Gastrocnemius medialis (tissue), 4 donors: ENCODE data around the gene ZFP62. TPM values are rescaled to one million over a fixed set of nuclear protein-coding genes. Genes with fewer than 3 reads are reported as not detected.

ENCODE experiments used
- ATAC-seq, 2 donors: fragments of 150-250 bp; one replicate each; pipeline ENCODE4 v1.9.1; 2016
- DNase-seq, 2 donors: peaks; one replicate each; pipeline ENCODE4 v3.0.0-alpha.2; 2019
- H3K27ac ChIP-seq, 4 donors: fragments of 200-600 bp; sonication (generic); 1 replicate in 1 of 4; 2 replicates in 3 of 4; pipeline ENCODE4 v1.5.1; 2016 to 2018; ENCODE audit warnings: mild to moderate bottlenecking in 2 of 4, moderate library complexity in 1 of 4
- H3K27me3 ChIP-seq, 3 donors: fragments of 200-600 bp; sonication (generic) in 2 of 3; 1 replicate in 1 of 3; 2 replicates in 2 of 3; pipeline versions ENCODE4 v1.5.1 to v1.6.0; 2016 to 2019; ENCODE audit warnings: mild to moderate bottlenecking in 1 of 3, moderate library complexity in 1 of 3
- H3K36me3 ChIP-seq, 2 donors: fragments of 200-600 bp; sonication (generic) in 1 of 2; one replicate each; pipeline ENCODE4 v1.5.1; 2017 to 2018
- H3K4me1 ChIP-seq, 2 donors: fragments of 200-600 bp; sonication (generic) in 1 of 2; one replicate each; pipeline ENCODE4 v1.5.1; 2016 to 2017; ENCODE audit warnings: mild to moderate bottlenecking in 2 of 2
- H3K4me3 ChIP-seq, 4 donors: fragments of 200-600 bp; sonication (generic) in 3 of 4; 1 replicate in 1 of 4; 2 replicates in 3 of 4; pipeline ENCODE4 v1.5.1; 2016 to 2019; ENCODE audit warnings: mild to moderate bottlenecking in 2 of 4
- H3K9me3 ChIP-seq, 3 donors: fragments of 200-600 bp; sonication (generic) in 2 of 3; 1 replicate in 1 of 3; 2 replicates in 2 of 3; pipeline ENCODE4 v1.5.1; 2016 to 2019
- CTCF ChIP-seq, 5 experiments: fragments of 450-650 bp in 3 of 5; fragments of 200-600 bp in 2 of 5; sonication (generic) in 2 of 5; IDR thresholded peaks in 4 of 5; conservative IDR thresholded peaks in 1 of 5; 1 replicate in 4 of 5; 2 replicates in 1 of 5; pipeline ENCODE4 v1.5.1; 2016 to 2019; ENCODE audit warnings: antibody characterized with exemption in 5 of 5, mild to moderate bottlenecking in 3 of 5, moderate library complexity in 3 of 5
- POLR2A ChIP-seq, 2 donors: fragments of 450-650 bp; IDR thresholded peaks; one replicate each; pipeline ENCODE4 v1.6.1; 2017; ENCODE audit warnings: antibody characterized with exemption in 2 of 2, mild to moderate bottlenecking in 2 of 2, moderate library complexity in 2 of 2
- in situ Hi-C, 4 donors: fragments of 200-750 bp; cut with MboI; loops; one replicate each; pipeline versions ENCODE4 v1.15.0 to v1.8.0; 2017; ENCODE audit warnings: low sequenced_read_pairs in 4 of 4
- intact Hi-C: fragments of 100-400 bp; cut with DNase I; formaldehyde crosslinking; loops from one replicate; pipeline ENCODE4 v1.15.1; 2023; ENCODE audit warnings: low total_unique reads
- total RNA-seq, 4 donors: library from RNA; depleted of rRNA; stranded (reverse); fragments of >200 nt; gene quantifications; one replicate each; pipeline versions ENCODE4 v1.1.0 to v1.2.3, GENCODE V29; 2016

ZFP62 gene
- total RNA-seq, 4 donors from 2014 or later, result 8.9 to 14.7 (median 10.2) TPM

DNA sequence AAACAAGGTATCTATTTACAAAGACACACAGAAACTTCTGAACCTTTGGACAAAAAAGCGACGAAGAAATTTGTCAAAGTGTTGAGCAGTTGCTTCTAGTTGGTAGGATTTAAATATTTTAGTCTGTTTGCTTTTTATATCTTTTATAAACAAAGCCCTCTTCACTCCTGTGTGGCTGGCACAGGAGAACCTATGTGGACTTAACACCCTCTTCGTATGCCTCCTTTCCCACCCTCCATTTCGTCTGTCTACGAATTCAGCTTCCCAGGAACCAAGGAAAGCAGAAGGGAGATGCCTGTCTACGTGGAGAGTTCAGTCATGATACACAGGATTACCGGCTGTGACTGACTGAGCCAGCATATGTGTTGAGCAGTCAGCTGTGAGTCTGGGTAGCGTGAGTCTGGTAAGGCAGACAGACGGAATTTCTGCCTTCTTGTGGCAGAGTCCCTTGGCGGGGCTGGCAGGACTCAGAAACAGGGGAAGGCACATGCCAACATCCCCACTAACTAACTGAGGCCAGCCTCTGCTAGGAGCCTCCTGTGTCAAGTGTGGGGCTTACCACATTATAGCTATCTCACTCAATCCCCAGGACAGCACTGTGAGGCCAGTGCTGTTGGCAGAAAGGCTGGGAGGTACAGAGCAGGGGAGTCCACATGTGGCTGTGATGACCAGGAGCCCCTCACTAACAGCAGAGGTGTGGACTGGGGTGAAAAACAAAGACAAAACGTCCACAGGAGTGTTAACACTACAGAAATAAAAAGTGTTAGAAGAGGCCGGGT lies 13.9 kb upstream of the ZFP62 start:
- intact Hi-C loops (no loop called here), in situ Hi-C loops (loop anchor here in 1 of 4 donors (5.0 kb wide), 1 partner anchor 93 kb away; no protein-coding TSS in a partner anchor)
- no peak for DNase-seq
- Histone ChIP-seq H3K4me3 (no peak overlapping the region), H3K27ac (no peak overlapping the region), H3K9me3 (no peaks in the 10 kb centered on the region), H3K27me3 (no peaks in the 10 kb centered on the region), H3K4me1 (no peaks in the 10 kb centered on the region), H3K36me3 (no peaks in the 10 kb centered on the region)
- TF ChIP-seq POLR2A (IDR thresholded peaks at IDR 0.05), result no peak
- TF ChIP-seq CTCF (IDR thresholded peaks at IDR 0.05 in 4 of 5, conservative IDR thresholded peaks at IDR 0.05 in 1 of 5), result no peak
- no peak for ATAC-seq

DNA sequence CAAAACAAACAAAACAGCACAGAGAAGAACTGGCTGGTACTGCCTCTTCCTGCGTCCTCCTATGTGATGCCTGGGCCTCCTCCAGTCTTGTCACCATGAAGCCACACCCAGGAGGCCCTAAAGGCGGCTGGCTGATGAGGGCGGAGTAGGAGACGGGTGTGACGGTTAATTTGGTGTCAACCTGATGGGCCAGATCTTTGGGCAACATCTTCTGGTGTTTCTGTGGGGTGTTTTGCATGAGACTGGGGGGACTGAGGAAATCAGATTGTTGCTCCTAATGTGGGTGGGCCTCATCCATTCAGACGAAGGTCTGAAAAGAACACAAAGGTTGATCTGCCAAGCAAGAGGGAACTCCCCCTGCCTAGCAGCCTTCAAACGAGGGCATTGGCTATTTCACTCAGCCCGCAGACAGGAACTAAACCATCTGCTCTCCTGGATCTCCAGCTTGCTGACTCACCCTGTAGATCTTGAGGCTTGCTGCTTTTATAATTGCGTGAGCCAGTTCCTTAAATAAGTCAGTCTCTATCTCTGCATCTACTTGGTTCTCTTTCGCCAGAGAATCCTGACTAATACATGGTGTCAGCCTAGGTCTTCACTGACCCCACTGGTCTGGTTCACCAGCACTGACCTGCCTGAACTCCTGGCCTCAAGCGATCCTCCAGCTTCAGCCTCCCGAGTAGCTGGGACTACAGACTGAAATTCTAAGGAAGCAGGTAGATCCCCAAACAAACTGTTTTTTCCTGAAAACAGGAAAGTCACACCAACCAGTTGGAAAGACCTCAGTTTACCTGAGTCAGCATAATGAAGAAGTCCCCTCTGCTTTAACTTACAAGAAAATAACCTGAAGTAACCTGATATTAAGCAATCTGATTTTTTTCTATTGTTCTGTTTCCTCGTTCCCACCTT lies 12.8 kb upstream of the ZFP62 start:
- H3K27me3 ChIP-seq, result no peaks in the 10 kb centered on the region
- ATAC-seq, result no peak
- no peaks in the 10 kb centered on the region for H3K4me1 ChIP-seq
- no peaks in the 10 kb centered on the region for H3K9me3 ChIP-seq
- no peak for DNase-seq
- no peak overlapping the region for H3K4me3 ChIP-seq
- TF ChIP-seq CTCF (IDR thresholded peaks at IDR 0.05 in 4 of 5, conservative IDR thresholded peaks at IDR 0.05 in 1 of 5), result no peak
- no peaks in the 10 kb centered on the region for H3K36me3 ChIP-seq
- in situ Hi-C loops, result loop anchor here in 1 of 4 donors (5.0 kb wide), 1 partner anchor 92 kb away; no protein-coding TSS in a partner anchor
- H3K27ac ChIP-seq, result no peak overlapping the region
- intact Hi-C loops, result no loop called here

GRCh38 chr5:180872419-180872818 lies 11.3 kb upstream of the ZFP62 start:
- intact Hi-C loops, result no loop called here
- Histone ChIP-seq H3K4me3 (no peak overlapping the region), H3K36me3 (no peaks in the 10 kb centered on the region), H3K9me3 (no peaks in the 10 kb centered on the region), H3K4me1 (no peaks in the 10 kb centered on the region), H3K27me3 (no peaks in the 10 kb centered on the region), H3K27ac (no peak overlapping the region)
- TF ChIP-seq CTCF (IDR thresholded peaks at IDR 0.05 in 4 of 5, conservative IDR thresholded peaks at IDR 0.05 in 1 of 5) (no peak), POLR2A (IDR thresholded peaks at IDR 0.05) (no peak)
- ATAC-seq (no peak), DNase-seq (no peak)
- in situ Hi-C loops, result loop anchor here in 1 of 4 donors (5.0 kb wide), 1 partner anchor 90 kb away; no protein-coding TSS in a partner anchor

GRCh38 chr5:180870276-180871068 lies 9.4 kb upstream of the ZFP62 start:
- Histone ChIP-seq H3K27ac (peak overlapping the region in 1 of 4 donors; percentile 60), H3K4me3 (no peak overlapping the region), H3K4me1 (no peaks in the 10 kb centered on the region), H3K27me3 (no peaks in the 10 kb centered on the region), H3K9me3 (no peaks in the 10 kb centered on the region), H3K36me3 (no peaks in the 10 kb centered on the region)
- intact Hi-C loops, result no loop called here
- DNase-seq, result no peak
- in situ Hi-C loops, result loop anchor here in 1 of 4 donors (5.0 kb wide), 1 partner anchor 88 kb away; no protein-coding TSS in a partner anchor
- no peak for ATAC-seq
- TF ChIP-seq POLR2A (IDR thresholded peaks at IDR 0.05) (no peak), CTCF (IDR thresholded peaks at IDR 0.05 in 4 of 5, conservative IDR thresholded peaks at IDR 0.05 in 1 of 5) (no peak)
